ENCODE results near the gene PPP1R14C.

DNA sequence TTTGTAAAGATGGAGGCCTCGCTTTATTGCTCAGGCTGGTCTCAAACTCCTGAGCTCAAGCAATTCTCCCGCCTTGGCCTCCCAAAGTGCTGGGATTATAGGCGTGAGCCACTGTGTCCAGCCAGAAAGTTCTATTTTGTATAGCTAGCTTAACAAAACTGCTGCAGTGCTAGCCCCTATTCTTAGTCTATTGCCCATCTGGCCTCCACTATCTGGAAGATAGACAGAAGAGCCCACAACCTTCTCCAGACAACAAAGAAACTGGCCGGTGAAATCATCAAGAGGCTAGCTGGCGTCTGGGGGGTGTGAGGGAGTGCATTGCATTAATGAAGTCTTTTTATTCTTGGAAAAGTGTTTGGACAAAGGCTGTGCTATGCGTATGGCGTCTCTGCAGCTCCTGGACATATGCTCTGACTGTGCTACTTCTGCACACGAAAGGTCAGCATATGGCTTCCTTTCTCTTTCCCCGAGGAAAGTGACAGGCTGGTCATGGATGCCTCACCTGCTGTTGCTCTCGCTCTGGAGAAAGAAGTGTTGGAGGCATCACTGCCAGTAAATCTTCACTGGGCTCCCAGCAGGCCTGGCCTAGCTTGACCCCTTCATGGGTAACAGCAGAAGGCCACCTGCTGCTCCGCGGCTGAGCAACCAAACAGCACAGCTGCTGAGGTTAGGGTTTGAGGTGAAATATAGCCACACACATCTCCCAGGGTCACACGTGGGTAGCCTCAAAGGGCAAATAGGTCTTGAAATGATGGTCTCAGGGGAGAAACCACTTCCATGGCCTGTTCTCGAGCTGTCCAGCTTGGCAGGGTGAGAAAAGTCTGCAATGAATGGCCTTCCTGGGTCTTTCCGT lies 130.8 kb downstream of the PPP1R14C start:
- TF ChIP-seq, protein P1, sequence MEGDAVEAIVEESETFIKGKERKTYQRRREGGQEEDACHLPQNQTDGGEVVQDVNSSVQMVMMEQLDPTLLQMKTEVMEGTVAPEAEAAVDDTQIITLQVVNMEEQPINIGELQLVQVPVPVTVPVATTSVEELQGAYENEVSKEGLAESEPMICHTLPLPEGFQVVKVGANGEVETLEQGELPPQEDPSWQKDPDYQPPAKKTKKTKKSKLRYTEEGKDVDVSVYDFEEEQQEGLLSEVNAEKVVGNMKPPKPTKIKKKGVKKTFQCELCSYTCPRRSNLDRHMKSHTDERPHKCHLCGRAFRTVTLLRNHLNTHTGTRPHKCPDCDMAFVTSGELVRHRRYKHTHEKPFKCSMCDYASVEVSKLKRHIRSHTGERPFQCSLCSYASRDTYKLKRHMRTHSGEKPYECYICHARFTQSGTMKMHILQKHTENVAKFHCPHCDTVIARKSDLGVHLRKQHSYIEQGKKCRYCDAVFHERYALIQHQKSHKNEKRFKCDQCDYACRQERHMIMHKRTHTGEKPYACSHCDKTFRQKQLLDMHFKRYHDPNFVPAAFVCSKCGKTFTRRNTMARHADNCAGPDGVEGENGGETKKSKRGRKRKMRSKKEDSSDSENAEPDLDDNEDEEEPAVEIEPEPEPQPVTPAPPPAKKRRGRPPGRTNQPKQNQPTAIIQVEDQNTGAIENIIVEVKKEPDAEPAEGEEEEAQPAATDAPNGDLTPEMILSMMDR (conservative IDR thresholded peaks at IDR 0.05; ENCODE audit: low read depth in 2 of 2), result no peak
- TF ChIP-seq EZH2 (IDR thresholded peaks at IDR 0.05; ENCODE audit: low read depth, unreplicated experiment), result no peak
